Sigmoid colon (tissue), 7 donors: ENCODE data around the gene MEIOSIN. TPM values are rescaled to one million over a fixed set of nuclear protein-coding genes. Genes with fewer than 3 reads are reported as not detected.
A peak's percentile ranks its signal among the peaks of the same experiment; 100 is the strongest.

Source experiments
- DNase-seq: peaks from one replicate; pipeline ENCODE4 v3.0.0-alpha.2; 2019
- H3K27ac ChIP-seq, 4 donors: fragments of 200-600 bp; sonication (generic); one replicate each; pipeline ENCODE4 v1.5.1; 2016 to 2019; ENCODE audit warnings: mild to moderate bottlenecking in 1 of 4
- H3K27me3 ChIP-seq, 3 donors: fragments of 200-600 bp; sonication (generic); one replicate each; pipeline ENCODE4 v1.5.1; 2019; ENCODE audit warnings: mild to moderate bottlenecking in 1 of 3
- H3K36me3 ChIP-seq, 4 donors: fragments of 200-600 bp; sonication (generic); one replicate each; pipeline ENCODE4 v1.5.1; 2016 to 2019
- H3K4me1 ChIP-seq, 4 donors: fragments of 200-600 bp; sonication (generic); one replicate each; pipeline ENCODE4 v1.5.1; 2017 to 2019
- H3K4me3 ChIP-seq, 4 donors: fragments of 200-600 bp; sonication (generic); one replicate each; pipeline ENCODE4 v1.5.1; 2017 to 2019; ENCODE audit warnings: mild to moderate bottlenecking in 2 of 4, moderate library complexity in 1 of 4
- H3K9me3 ChIP-seq, 4 donors: fragments of 200-600 bp in 3 of 4; sonication (generic) in 3 of 4; one replicate each; pipeline versions ENCODE4 v1.5.1 to v1.6.1; 2013 to 2019
- EP300 ChIP-seq, 4 donors: sonication (generic); formaldehyde crosslinking; IDR thresholded peaks; one replicate each; pipeline ENCODE4 v1.6.1; 2017; ENCODE audit warnings: antibody characterized with exemption in 4 of 4
- POLR2A ChIP-seq, 2 donors: fragments of 450-650 bp; IDR thresholded peaks; one replicate each; pipeline ENCODE4 v1.6.1; 2016; ENCODE audit warnings: antibody characterized with exemption in 2 of 2, mild to moderate bottlenecking in 2 of 2, moderate library complexity in 2 of 2
- POLR2AphosphoS5 ChIP-seq, 4 donors: sonication (generic); formaldehyde crosslinking; IDR thresholded peaks; one replicate each; pipeline ENCODE4 v1.6.1; 2017; ENCODE audit warnings: antibody characterized with exemption in 4 of 4
- WGBS, 2 donors: extraction: QIAGEN DNeasy Blood & Tissue Kit; methylation state at CpG; one replicate each; pipeline ENCODE4 v1.1.7; 2013; 5-methylcytosine and 5-hydroxymethylcytosine counted together
- intact Hi-C: fragments of 100-400 bp; cut with DNase I; formaldehyde crosslinking; loops from one replicate; pipeline ENCODE4 v1.15.1; 2023
- polyA plus RNA-seq, 3 donors: library from polyadenylated mRNA; stranded (reverse); fragments of 200-250 nt; gene quantifications; one replicate each; pipeline ENCODE4 v1.2.3, GENCODE V29; 2013
- total RNA-seq, 4 donors: library from RNA; depleted of rRNA; stranded (reverse); fragments of >200 nt; gene quantifications; one replicate each; pipeline ENCODE4 v1.1.0, GENCODE V29; 2016
- TF ChIP-seq, protein P1 (sequence below), 4 experiments: fragments of 450-650 bp in 3 of 4; fragments of 200-600 bp in 1 of 4; IDR thresholded peaks; one replicate each; pipeline ENCODE4 v1.5.1; 2016 to 2019; ENCODE audit warnings: antibody characterized with exemption in 4 of 4, mild to moderate bottlenecking in 3 of 4, moderate library complexity in 2 of 4
- donor health status: healthy with polysubstance abuse.
- donor health status: Bipolar disorder and iron deficiency.
- donor health status: healthy.

The MEIOSIN gene
- total and polyA plus RNA-seq, 7 donors, result not detected

DNA sequence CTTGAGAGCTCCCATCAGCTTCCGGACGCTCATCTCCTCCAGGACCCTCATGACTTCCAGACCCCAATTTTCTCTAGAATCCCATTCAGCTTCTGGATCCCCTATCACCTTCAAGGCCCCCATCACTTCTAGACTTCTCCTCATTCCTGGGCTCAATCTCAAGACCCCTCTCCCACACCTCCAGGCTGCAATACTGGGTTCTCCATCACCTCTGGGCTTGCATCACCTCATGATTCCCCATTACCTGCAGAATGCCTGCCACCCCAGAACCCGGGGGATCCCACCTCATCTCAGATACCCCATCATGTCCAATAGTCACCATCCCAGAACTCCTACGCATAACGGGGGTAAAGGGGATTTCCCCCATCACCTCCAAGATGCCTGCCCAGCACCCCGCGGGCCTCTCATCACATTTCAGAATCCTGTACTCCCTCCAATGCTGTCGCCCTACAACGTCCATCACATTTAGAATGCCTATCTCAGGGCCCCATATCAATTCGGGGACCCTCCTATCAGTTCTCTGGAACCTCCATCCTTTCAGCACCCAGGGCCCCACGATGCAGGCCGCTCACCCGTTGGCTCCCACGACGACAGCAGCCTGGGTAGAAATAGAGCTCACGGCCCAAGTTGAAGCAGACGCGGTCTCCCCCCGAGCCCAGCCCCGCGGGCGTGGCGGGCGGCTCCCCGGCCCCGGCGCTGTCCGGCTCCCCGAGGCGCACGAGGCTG, 58.7 kb downstream of the MEIOSIN start:
- WGBS, 2 donors, result 8% methylated on average over 31 of the region's 31 CpGs
- DNase-seq, result no peak
- Histone ChIP-seq H3K9me3 (no peaks in the 10 kb centered on the region), H3K36me3 (peaks cover 0 to 41% (median 16%) of the 10 kb centered on the region in 4 donors), H3K4me1 (peaks cover 0 to 23% (median 19%) of the 10 kb centered on the region in 4 donors), H3K27ac (peak overlapping the region; percentile 72 to 92 (median 83)), H3K4me3 (peak overlapping the region; percentile 56 to 86 (median 74)), H3K27me3 (no peaks in the 10 kb centered on the region)
- TF ChIP-seq POLR2A (IDR thresholded peaks at IDR 0.05), result no peak
- TF ChIP-seq, protein P1, sequence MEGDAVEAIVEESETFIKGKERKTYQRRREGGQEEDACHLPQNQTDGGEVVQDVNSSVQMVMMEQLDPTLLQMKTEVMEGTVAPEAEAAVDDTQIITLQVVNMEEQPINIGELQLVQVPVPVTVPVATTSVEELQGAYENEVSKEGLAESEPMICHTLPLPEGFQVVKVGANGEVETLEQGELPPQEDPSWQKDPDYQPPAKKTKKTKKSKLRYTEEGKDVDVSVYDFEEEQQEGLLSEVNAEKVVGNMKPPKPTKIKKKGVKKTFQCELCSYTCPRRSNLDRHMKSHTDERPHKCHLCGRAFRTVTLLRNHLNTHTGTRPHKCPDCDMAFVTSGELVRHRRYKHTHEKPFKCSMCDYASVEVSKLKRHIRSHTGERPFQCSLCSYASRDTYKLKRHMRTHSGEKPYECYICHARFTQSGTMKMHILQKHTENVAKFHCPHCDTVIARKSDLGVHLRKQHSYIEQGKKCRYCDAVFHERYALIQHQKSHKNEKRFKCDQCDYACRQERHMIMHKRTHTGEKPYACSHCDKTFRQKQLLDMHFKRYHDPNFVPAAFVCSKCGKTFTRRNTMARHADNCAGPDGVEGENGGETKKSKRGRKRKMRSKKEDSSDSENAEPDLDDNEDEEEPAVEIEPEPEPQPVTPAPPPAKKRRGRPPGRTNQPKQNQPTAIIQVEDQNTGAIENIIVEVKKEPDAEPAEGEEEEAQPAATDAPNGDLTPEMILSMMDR (IDR thresholded peaks at IDR 0.05), result no peak
- TF ChIP-seq POLR2AphosphoS5 (IDR thresholded peaks at IDR 0.05), result no peak
- TF ChIP-seq EP300 (IDR thresholded peaks at IDR 0.05), result no peak
- intact Hi-C loops, result loop anchor here (5.0 kb wide), 2 partner anchors 100 to 465 kb away; partner anchors contain the start of genes QPCTL and SNRPD2

DNA sequence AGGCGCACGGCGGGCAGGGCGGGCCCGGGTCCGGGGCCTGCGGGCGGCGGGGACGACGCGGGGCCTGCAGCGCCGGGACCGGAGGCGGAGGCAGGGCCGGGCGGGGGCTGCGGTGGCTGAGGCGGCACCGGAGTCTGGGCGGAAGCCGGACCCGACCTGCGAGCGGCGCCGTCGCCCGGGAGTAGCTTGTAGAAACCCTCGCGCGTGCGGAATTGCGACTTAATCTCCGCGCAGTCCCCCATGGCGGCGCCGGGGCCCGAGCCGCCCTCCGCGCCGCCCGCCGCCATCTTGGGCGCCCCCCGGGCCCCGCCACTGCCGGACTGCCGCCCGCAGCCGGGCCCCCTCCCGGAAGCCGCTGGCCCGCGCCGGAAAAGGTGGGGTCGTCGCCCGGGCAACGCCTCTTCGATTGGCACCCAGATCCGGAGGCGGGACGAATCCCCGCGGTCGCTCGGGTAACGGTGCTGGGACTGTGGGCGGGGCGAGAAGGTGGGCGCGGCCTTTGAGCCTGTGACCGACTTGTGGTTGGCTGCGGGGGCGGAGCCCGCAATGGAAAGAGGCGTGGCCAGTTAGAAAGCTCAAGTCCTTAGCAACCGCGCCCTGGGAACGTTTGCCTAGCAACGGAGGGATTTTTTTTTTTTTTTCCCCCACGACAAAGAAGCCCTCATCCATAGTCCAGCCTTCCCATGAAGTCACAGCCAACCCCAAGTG, 59.4 kb downstream of the MEIOSIN start, which contains the start of gene DMWD:
DMWD (minus strand) TSS at position 376 of the 708 bp plus-strand sequence; CDS start at position 287, 89 bp downstream.
- peaks cover 0 to 33% (median 15%) of the 10 kb centered on the region in 4 donors for H3K36me3 ChIP-seq
- H3K4me1 ChIP-seq, result peaks cover 0 to 23% (median 19%) of the 10 kb centered on the region in 4 donors
- TF ChIP-seq POLR2A (IDR thresholded peaks at IDR 0.05) (no peak), EP300 (IDR thresholded peaks at IDR 0.05) (no peak), POLR2AphosphoS5 (IDR thresholded peaks at IDR 0.05) (peak; percentile 9 to 65 (median 56))
- TF ChIP-seq, protein P1 (IDR thresholded peaks at IDR 0.05), result no peak
- 0 to 1% methylated on average over 86 of the region's 86 CpGs for WGBS, 2 donors
- H3K9me3 ChIP-seq, result no peaks in the 10 kb centered on the region
- H3K4me3 ChIP-seq, result peak within 1 kb of the TSS; percentile 56 to 86 (median 74)
- peak; percentile 100 for DNase-seq
- H3K27ac ChIP-seq, result peak within 1 kb of the TSS; percentile 72 to 92 (median 83)
- intact Hi-C loops, result loop anchor here (5.0 kb wide), 2 partner anchors 100 to 465 kb away; partner anchors contain the start of genes QPCTL and SNRPD2
- no peaks in the 10 kb centered on the region for H3K27me3 ChIP-seq

DNA sequence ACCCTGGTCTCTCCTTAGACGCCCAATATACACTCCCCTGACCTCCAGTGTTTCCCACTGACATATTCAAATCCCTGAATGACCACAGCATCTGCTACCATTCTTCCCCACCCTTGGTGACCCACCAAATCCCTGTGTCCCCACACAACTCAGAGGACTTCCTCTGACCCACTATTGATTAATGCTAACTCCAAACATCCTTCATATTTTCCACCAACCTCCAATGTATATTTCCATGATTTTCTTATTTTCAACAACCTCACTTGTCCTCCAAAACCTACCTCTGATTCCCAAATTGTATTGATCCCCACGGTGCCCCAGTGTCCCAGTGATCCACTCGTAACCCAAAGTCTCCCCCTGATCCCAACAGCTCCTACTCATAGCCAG, 59.9 kb downstream of the MEIOSIN start:
- peak overlapping the region in 1 of 4 donors; percentile 78 for H3K4me3 ChIP-seq
- peaks cover 0 to 23% (median 19%) of the 10 kb centered on the region in 4 donors for H3K4me1 ChIP-seq
- WGBS, 2 donors, result 21 to 44% methylated on average over 3 of the region's 3 CpGs
- DNase-seq, result no peak
- peak overlapping the region; percentile 40 to 92 (median 75) for H3K27ac ChIP-seq
- H3K36me3 ChIP-seq, result peaks cover 0 to 28% (median 14%) of the 10 kb centered on the region in 4 donors
- H3K9me3 ChIP-seq, result no peaks in the 10 kb centered on the region
- intact Hi-C loops, result loop anchor here (5.0 kb wide), 2 partner anchors 101 to 466 kb away; partner anchors contain the start of genes QPCTL and SNRPD2
- TF ChIP-seq POLR2A (IDR thresholded peaks at IDR 0.05), result no peak
- TF ChIP-seq, protein P1 (IDR thresholded peaks at IDR 0.05), result no peak
- H3K27me3 ChIP-seq, result no peaks in the 10 kb centered on the region

DNA sequence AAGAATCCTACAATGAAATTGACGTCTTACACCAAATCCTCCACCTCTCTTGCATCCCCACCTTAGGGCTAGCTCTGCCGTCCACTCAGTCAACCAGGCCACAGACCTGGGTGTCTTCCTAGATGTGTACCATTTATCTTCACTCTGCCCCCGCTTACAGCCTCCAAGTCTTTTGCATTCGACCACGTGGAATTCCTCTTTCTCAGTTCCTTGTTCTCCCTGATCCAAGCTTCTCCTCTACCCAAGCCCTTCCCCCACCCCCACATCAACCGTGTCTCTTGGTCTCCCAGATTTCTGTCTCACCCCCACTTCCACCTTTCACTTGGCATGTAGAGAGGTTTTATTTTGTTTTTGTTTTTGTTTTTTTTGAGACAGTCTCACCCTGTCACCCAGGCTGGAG, 60.6 kb downstream of the MEIOSIN start:
- no peak overlapping the region for H3K4me3 ChIP-seq
- WGBS, 2 donors, result 43 to 46% methylated on average over 6 of the region's 6 CpGs
- H3K9me3 ChIP-seq, result no peaks in the 10 kb centered on the region
- intact Hi-C loops, result loop anchor here (5.0 kb wide), 2 partner anchors 102 to 467 kb away; partner anchors contain the start of genes QPCTL and SNRPD2
- peaks cover 0 to 27% (median 23%) of the 10 kb centered on the region in 4 donors for H3K4me1 ChIP-seq
- no peak overlapping the region for H3K27ac ChIP-seq
- TF ChIP-seq, protein P1 (IDR thresholded peaks at IDR 0.05), result no peak
- TF ChIP-seq EP300 (IDR thresholded peaks at IDR 0.05) (no peak), POLR2A (IDR thresholded peaks at IDR 0.05) (no peak), POLR2AphosphoS5 (IDR thresholded peaks at IDR 0.05) (no peak)
- no peak for DNase-seq
- peaks cover 0 to 21% (median 11%) of the 10 kb centered on the region in 4 donors for H3K36me3 ChIP-seq
- H3K27me3 ChIP-seq, result no peaks in the 10 kb centered on the region
